ENCODE measurements around the gene PLEKHM3. TPM values are rescaled to one million over a fixed set of nuclear protein-coding genes. Genes with fewer than 3 reads are reported as not detected.
A peak's percentile ranks its signal among the peaks of the same experiment; 100 is the strongest.

PLEKHM3 gene
- total RNA-seq, 8 experiments from 2014 or later = 8.6 to 20.5 (median 12.5) TPM

DNA sequence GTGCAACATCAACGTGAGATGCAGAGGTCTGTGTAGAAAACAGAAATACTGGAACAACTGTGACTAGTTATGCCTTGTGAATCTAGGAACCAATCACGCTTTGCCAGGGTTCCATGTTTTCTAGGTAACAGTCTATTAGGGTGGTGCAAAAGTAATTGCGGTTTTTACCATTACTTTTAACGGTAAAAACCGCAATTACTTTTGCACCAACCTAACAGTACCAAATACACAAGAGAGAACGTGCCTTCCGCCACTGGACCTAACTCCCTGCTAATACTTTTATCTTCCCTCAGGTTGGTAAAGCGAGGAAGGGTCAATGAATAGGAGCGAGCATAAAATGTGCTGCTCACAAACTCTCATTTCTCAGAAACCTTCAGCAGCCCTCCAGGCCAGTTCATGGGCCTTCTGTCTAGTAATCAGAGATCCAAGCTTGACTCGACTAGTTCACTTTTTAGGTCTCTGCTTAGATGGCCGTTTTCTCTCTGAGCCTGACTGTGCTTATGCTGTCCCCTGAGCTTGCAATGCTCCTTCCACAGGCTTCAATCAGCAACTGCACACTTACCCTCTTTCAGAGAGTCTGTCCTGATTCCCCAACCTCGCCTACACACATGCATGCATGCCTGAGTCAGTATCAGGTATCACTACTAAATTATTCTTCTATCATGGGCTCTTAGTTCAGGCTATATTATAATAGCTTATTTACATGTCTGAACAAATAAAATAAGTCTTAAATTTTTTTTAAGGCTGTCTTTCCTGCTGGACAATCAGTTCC lies 47.0 kb downstream of the PLEKHM3 start:
- no peak overlapping the region for H3K27ac ChIP-seq
- no peak overlapping the region for H3K4me3 ChIP-seq
- in situ Hi-C loops (cut with MboI; ENCODE audit: low pct_unique_long_range_greater_than_20kb in 2 of 9, low sequenced_read_pairs in 9 of 9, unreplicated experiment in 9 of 9) = no loop called here
- 60 to 100% (median 91%) methylated on average over 2 to 12 of the region's 12 CpGs for WGBS, 10 experiments
- peak in 3 of 8 experiments; percentile 56 to 83 (median 65) for ATAC-seq (replicated peaks in 6 of 8)
- H3K4me1 ChIP-seq (replicated peaks in 1 of 2) = no peaks in the 10 kb centered on the region

- no peak overlapping the region for H3K4me3 ChIP-seq
- WGBS, 10 experiments = 54 to 100% (median 82%) methylated on average over 1 to 2 of the region's 2 CpGs; no CpG with 5 or more reads in 3 of the 10 experiments
- in situ Hi-C loops (cut with MboI; ENCODE audit: low pct_unique_long_range_greater_than_20kb in 2 of 9, low sequenced_read_pairs in 9 of 9, unreplicated experiment in 9 of 9) = no loop called here
- H3K4me1 ChIP-seq (replicated peaks in 1 of 2) = peaks cover 1 to 5% of the 10 kb centered on the region in 2 donors
- no peak overlapping the region for H3K27ac ChIP-seq
- no peak for ATAC-seq (replicated peaks in 6 of 8)
Measured at GRCh38 chr2:207975921-207976320, 49.4 kb downstream of the PLEKHM3 start.

DNA sequence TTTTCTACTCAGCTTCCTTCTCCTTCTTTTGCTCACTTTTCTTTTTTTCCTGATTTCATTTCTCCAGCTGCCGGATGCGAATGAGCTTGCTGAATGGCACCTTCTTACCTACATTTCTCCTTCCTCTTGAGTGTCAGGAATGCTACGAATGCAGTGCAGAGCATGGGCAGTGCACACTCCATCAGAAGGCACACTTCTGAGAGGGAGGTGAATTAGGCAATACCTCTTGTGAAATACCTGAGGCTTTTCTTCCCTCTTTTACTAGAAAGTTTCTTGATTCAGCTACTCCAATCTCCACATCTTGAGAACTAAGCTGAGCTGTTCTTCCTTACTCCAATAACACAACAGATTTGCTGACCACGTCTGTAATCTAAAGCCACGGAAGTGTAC lies 51.1 kb downstream of the PLEKHM3 start:
- 73 to 100% (median 91%) methylated on average over 2 to 5 of the region's 5 CpGs; no CpG with 5 or more reads in 2 of the 10 experiments for WGBS, 10 experiments

GRCh38 chr2:207970826-207971180 lies 54.5 kb downstream of the PLEKHM3 start:
- H3K4me3 ChIP-seq = no peak overlapping the region
- peaks cover 13 to 24% of the 10 kb centered on the region in 2 donors for H3K4me1 ChIP-seq (replicated peaks in 1 of 2)

More for the DNA sequence above, 51.1 kb downstream of the PLEKHM3 start:
- ATAC-seq (replicated peaks in 6 of 8) = no peak
- no peak overlapping the region for H3K27ac ChIP-seq
- H3K4me3 ChIP-seq = no peak overlapping the region
- H3K4me1 ChIP-seq (replicated peaks in 1 of 2) = peaks cover 13 to 21% of the 10 kb centered on the region in 2 donors
- in situ Hi-C loops (cut with MboI; ENCODE audit: low pct_unique_long_range_greater_than_20kb in 2 of 9, low sequenced_read_pairs in 9 of 9, unreplicated experiment in 9 of 9) = no loop called here

DNA sequence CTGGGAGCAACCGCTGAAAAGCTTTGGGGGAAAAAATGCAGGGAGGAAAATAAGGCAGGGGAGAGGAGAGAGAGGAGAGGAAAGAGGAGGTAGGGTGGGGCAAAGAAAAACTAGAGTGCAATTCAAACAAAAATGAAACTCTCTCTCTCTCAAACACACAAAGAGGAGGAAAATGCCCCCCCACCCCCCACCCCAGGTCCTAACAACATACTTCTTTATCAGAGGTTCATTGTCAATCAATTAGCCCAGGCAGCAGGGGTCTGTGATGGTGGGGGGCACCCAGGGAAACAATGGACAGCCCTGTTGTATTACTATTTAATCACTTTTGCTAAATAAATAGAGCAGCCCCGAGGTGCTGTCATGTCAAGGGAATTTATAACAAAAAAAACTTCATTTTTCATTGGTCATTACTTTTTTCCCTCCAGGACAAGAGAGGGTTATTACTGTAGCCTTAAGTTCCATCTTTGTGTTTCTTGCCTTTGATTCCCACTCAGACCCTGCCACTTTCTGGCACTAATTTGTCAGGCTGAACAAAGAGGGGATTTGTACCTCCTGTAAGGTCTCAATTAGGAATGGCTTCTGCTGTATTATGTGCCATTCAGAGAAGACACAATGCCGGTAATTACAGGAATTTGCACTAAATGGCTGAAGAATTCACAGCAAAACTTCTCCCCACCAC lies 55.0 kb downstream of the PLEKHM3 start:
- peaks cover 13 to 24% of the 10 kb centered on the region in 2 donors for H3K4me1 ChIP-seq (replicated peaks in 1 of 2)
- ATAC-seq (replicated peaks in 6 of 8) = peak in 5 of 8 experiments; percentile 71 to 89 (median 78)
- H3K27ac ChIP-seq = no peak overlapping the region
- in situ Hi-C loops (cut with MboI; ENCODE audit: low pct_unique_long_range_greater_than_20kb in 2 of 9, low sequenced_read_pairs in 9 of 9, unreplicated experiment in 9 of 9) = no loop called here
- 0 to 100% (median 5%) methylated on average over 1 to 3 of the region's 3 CpGs for WGBS, 10 experiments
- no peak overlapping the region for H3K4me3 ChIP-seq

More at GRCh38 chr2:207970826-207971180, 54.5 kb downstream of the PLEKHM3 start:
- in situ Hi-C loops (cut with MboI; ENCODE audit: low pct_unique_long_range_greater_than_20kb in 2 of 9, low sequenced_read_pairs in 9 of 9, unreplicated experiment in 9 of 9) = no loop called here
- ATAC-seq (replicated peaks in 6 of 8) = no peak
- H3K27ac ChIP-seq = no peak overlapping the region

DNA sequence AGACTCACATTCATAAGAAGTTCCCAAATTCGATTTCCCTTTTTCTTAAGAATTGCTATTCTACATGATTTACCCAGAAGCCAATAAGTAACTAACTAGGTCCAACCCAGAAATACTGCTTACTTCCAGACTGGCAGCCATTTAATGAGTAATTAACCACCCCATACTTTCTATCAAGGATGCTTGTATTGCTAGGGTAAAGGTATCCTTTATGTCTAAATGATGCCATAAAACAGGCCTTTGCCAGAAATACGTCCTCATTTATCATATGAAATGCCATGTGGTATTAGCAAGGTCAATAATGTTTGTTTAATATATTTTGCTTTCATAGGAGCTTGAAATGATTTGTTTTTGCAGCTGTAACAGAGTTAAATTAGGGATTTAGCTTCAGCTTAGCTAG lies 56.1 kb downstream of the PLEKHM3 start:
- WGBS, 10 experiments = 63 to 93% (median 83%) methylated on average over 1 to 2 of the region's 2 CpGs; no CpG with 5 or more reads in 4 of the 10 experiments
- Histone ChIP-seq H3K4me3 (no peak overlapping the region), H3K4me1 (replicated peaks in 1 of 2) (peaks cover 13 to 24% of the 10 kb centered on the region in 2 donors), H3K27ac (no peak overlapping the region)
- ATAC-seq (replicated peaks in 6 of 8) = no peak
- in situ Hi-C loops (cut with MboI; ENCODE audit: low pct_unique_long_range_greater_than_20kb in 2 of 9, low sequenced_read_pairs in 9 of 9, unreplicated experiment in 9 of 9) = no loop called here

DNA sequence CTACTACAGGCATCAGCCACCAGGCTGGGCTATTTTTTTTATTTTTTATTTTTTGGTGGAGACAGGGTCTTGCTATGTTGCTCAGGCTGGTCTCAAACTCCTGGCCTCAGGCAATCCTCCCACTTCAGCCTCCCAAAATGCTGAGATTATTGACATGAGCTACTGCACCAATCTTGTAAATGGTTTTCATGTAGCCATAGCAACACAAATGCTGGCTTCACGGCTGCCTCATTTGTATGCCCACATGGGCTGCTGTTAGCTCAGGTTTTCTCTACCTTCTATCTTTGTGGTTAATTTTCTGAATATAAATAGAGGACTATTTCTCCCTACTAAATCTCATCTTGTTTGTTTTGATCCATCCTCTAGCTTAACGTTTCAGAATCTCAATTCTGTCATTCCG lies 58.2 kb downstream of the PLEKHM3 start:
- in situ Hi-C loops (cut with MboI; ENCODE audit: low pct_unique_long_range_greater_than_20kb in 2 of 9, low sequenced_read_pairs in 9 of 9, unreplicated experiment in 9 of 9) = no loop called here
- no peak overlapping the region for H3K27ac ChIP-seq
- ATAC-seq (replicated peaks in 6 of 8) = no peak
- WGBS, 10 experiments = 52 to 100% (median 70%) methylated on average over 1 to 3 of the region's 3 CpGs; no CpG with 5 or more reads in 2 of the 10 experiments
- no peak overlapping the region for H3K4me3 ChIP-seq
- peaks cover 13 to 24% of the 10 kb centered on the region in 2 donors for H3K4me1 ChIP-seq (replicated peaks in 1 of 2)

DNA sequence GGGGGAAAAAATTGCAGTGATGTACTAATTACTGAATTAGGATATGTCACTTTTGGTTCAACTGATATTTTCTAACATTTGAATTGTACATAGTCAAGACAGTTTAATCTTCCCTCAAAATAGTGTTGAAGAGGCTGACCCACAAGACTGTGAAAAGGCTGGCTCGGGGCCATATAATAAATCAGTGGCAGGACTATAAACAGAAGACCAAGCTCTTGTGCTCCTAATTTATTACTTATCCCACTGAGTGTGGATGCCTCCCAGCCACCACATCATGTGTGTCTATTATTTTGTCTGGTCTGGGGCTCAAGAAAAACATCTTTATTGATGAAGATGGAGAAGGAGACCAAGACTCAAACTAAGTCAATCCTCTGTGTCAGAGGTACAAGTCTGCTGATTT lies 64.4 kb downstream of the PLEKHM3 start:
- no peak overlapping the region for H3K27ac ChIP-seq
- H3K4me1 ChIP-seq (replicated peaks in 1 of 2) = peaks cover 0 to 7% of the 10 kb centered on the region in 2 donors
- peak in 2 of 8 experiments; percentile 37 to 44 for ATAC-seq (replicated peaks in 6 of 8)
- H3K4me3 ChIP-seq = no peak overlapping the region
- WGBS, 10 experiments = 13 to 100% (median 56%) methylated on average over 1 of the region's 1 CpG; no CpG with 5 or more reads in 3 of the 10 experiments
- in situ Hi-C loops (cut with MboI; ENCODE audit: low pct_unique_long_range_greater_than_20kb in 2 of 9, low sequenced_read_pairs in 9 of 9, unreplicated experiment in 9 of 9) = no loop called here

- WGBS, 10 experiments = 33 to 100% (median 92%) methylated on average over 1 of the region's 1 CpG; no CpG with 5 or more reads in 5 of the 10 experiments
- peaks cover 0 to 7% of the 10 kb centered on the region in 2 donors for H3K4me1 ChIP-seq (replicated peaks in 1 of 2)
- H3K27ac ChIP-seq = no peak overlapping the region
- no peak for ATAC-seq (replicated peaks in 6 of 8)
- in situ Hi-C loops (cut with MboI; ENCODE audit: low pct_unique_long_range_greater_than_20kb in 2 of 9, low sequenced_read_pairs in 9 of 9, unreplicated experiment in 9 of 9) = no loop called here
- no peak overlapping the region for H3K4me3 ChIP-seq
Measured at GRCh38 chr2:207960090-207960489, 65.2 kb downstream of the PLEKHM3 start.

GRCh38 chr2:207956771-207957170 lies 68.6 kb downstream of the PLEKHM3 start:
- Histone ChIP-seq H3K27ac (no peak overlapping the region), H3K4me3 (no peak overlapping the region), H3K4me1 (replicated peaks in 1 of 2) (peaks cover 0 to 7% of the 10 kb centered on the region in 2 donors)
- WGBS, 10 experiments = 40 to 64% (median 56%) methylated on average over 1 to 3 of the region's 3 CpGs; no CpG with 5 or more reads in 4 of the 10 experiments
- no peak for ATAC-seq (replicated peaks in 6 of 8)
- in situ Hi-C loops (cut with MboI; ENCODE audit: low pct_unique_long_range_greater_than_20kb in 2 of 9, low sequenced_read_pairs in 9 of 9, unreplicated experiment in 9 of 9) = no loop called here

DNA sequence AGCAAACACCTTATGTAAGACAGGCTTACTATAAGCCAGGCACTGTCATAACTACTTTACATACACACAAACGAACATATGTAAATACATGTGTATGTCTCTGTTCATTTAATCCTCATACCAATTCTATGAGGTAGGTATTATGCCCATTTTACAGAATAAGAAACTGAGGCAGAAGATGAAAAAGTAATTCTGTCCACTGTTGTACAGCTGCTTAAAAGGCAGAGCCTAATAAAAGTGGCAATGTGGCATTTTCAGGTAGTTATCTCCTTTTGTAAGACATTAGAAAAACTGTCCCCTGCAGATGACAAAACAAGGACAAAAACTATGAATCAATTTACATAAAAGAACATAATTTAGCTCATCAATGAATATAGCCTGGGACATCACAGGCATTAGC lies 69.9 kb downstream of the PLEKHM3 start:
- no peak for ATAC-seq (replicated peaks in 6 of 8)
- no peak overlapping the region for H3K4me3 ChIP-seq
- H3K4me1 ChIP-seq (replicated peaks in 1 of 2) = no peaks in the 10 kb centered on the region
- H3K27ac ChIP-seq = no peak overlapping the region
- 0 to 100% (median 43%) methylated on average over 1 of the region's 1 CpG; no CpG with 5 or more reads in 3 of the 10 experiments for WGBS, 10 experiments
- in situ Hi-C loops (cut with MboI; ENCODE audit: low pct_unique_long_range_greater_than_20kb in 2 of 9, low sequenced_read_pairs in 9 of 9, unreplicated experiment in 9 of 9) = no loop called here

DNA sequence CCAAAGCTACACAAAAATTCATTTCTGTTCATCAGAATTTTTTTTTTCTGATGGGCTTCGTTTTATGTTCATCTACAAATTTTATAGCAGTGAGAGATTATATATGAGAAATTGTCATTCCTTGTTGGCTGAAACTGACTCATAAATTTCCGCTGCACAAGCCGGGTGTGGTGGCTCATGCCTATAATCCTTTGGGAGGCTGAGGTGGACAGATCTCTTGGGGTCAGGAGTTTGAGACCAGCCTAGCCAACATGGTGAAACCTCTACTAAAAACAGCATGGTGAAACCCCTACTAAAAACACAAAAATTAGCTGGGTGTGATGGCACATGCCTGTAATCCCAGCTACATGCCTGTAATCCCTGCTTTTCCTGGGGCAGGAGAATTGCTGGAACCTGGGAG lies 72.0 kb downstream of the PLEKHM3 start:
- no peak overlapping the region for H3K4me3 ChIP-seq
- in situ Hi-C loops (cut with MboI; ENCODE audit: low pct_unique_long_range_greater_than_20kb in 2 of 9, low sequenced_read_pairs in 9 of 9, unreplicated experiment in 9 of 9) = no loop called here
- no peak for ATAC-seq (replicated peaks in 6 of 8)
- H3K27ac ChIP-seq = no peak overlapping the region
- no peaks in the 10 kb centered on the region for H3K4me1 ChIP-seq (replicated peaks in 1 of 2)
- WGBS, 10 experiments = 30 to 100% (median 72%) methylated on average over 1 to 3 of the region's 3 CpGs

GRCh38 chr2:207952564-207953345 lies 72.6 kb downstream of the PLEKHM3 start:
- in situ Hi-C loops (cut with MboI; ENCODE audit: low pct_unique_long_range_greater_than_20kb in 2 of 9, low sequenced_read_pairs in 9 of 9, unreplicated experiment in 9 of 9) = no loop called here
- Histone ChIP-seq H3K4me1 (replicated peaks in 1 of 2) (no peaks in the 10 kb centered on the region), H3K27ac (no peak overlapping the region), H3K4me3 (no peak overlapping the region)
- no peak for ATAC-seq (replicated peaks in 6 of 8)
- 80 to 96% (median 91%) methylated on average over 2 to 6 of the region's 6 CpGs; no CpG with 5 or more reads in 1 of the 10 experiments for WGBS, 10 experiments

Measured in motor neuron (in vitro differentiated cells).